Activated T-cell treated with anti-CD3 and anti-CD28 coated beads, Interleukin-2, amount 50 U/mL, for 48 hours (primary cell): Measurements from ENCODE around the gene KLF9.
A peak's percentile ranks its signal among the peaks of the same experiment; 100 is the strongest.

ENCODE experiments used
- DNase-seq, 2 experiments: peaks; one replicate each; pipeline ENCODE4 v3.0.0-alpha.2; 2020

KLF9 gene

GRCh38 chr9:70413799-70414775 is at the start of gene KLF9:
Gene KLF9 (minus strand): TSS chr9:70414657. CDS start chr9:70413363, 1,294 bp downstream.
- peak; percentile 90 for DNase-seq

GRCh38 chr9:70463877-70464276 is 49.4 kb upstream of the KLF9 start:
- DNase-seq, result no peak

- DNase-seq, result no peak
These were observed 47.8 kb upstream of the KLF9 start for GRCh38 chr9:70462300-70462699.

- DNase-seq, result no peak
These were observed 42.8 kb upstream of the KLF9 start for GRCh38 chr9:70457235-70457634.

GRCh38 chr9:70455993-70456704 is 41.7 kb upstream of the KLF9 start:
- no peak for DNase-seq

GRCh38 chr9:70452365-70452764 is 37.9 kb upstream of the KLF9 start:
- no peak for DNase-seq

GRCh38 chr9:70451765-70452164 is 37.3 kb upstream of the KLF9 start:
- no peak for DNase-seq

- DNase-seq, result no peak
These were observed 36.3 kb upstream of the KLF9 start for GRCh38 chr9:70450738-70451137.

GRCh38 chr9:70449461-70449860 is 35.0 kb upstream of the KLF9 start:
- DNase-seq, result no peak

- DNase-seq, result no peak
These were observed 34.5 kb upstream of the KLF9 start for GRCh38 chr9:70448919-70449318.

GRCh38 chr9:70444904-70445303 is 30.4 kb upstream of the KLF9 start:
- no peak for DNase-seq

GRCh38 chr9:70442328-70442848 is 27.9 kb upstream of the KLF9 start:
- no peak for DNase-seq

GRCh38 chr9:70441622-70442021 is 27.2 kb upstream of the KLF9 start:
- DNase-seq, result no peak

GRCh38 chr9:70439991-70440706 is 25.7 kb upstream of the KLF9 start:
- DNase-seq, result no peak

GRCh38 chr9:70438341-70438928 is 24.0 kb upstream of the KLF9 start:
- DNase-seq, result no peak

- DNase-seq, result no peak
These were observed 21.5 kb upstream of the KLF9 start for GRCh38 chr9:70435948-70436347.

- DNase-seq, result no peak
These were observed 15.4 kb upstream of the KLF9 start for GRCh38 chr9:70429899-70430298.

GRCh38 chr9:70428781-70429180 is 14.3 kb upstream of the KLF9 start:
- DNase-seq, result no peak

GRCh38 chr9:70427161-70427945 is 12.9 kb upstream of the KLF9 start:
- DNase-seq, result no peak

- no peak for DNase-seq
These were observed 10.7 kb upstream of the KLF9 start for GRCh38 chr9:70425192-70425591.

- DNase-seq, result no peak
These were observed 8.1 kb upstream of the KLF9 start for GRCh38 chr9:70422371-70423043.
